Measurements from ENCODE around the gene NUP42.
"Not testable (repeated sequence)": the region's sequence is repeated elsewhere in the genome, so short reads cannot be mapped to it uniquely, and the experiment has no call there.

Gene NUP42

GRCh38 chr7:23205577-23205908 lies 23.7 kb downstream of the NUP42 start:
- no peak for DNase-seq

- no peak for DNase-seq
Measured at GRCh38 chr7:23205909-23206767, 24.3 kb downstream of the NUP42 start.

GRCh38 chr7:23207021-23207420 lies 25.2 kb downstream of the NUP42 start:
- DNase-seq = no peak

- DNase-seq = no peak
Measured at GRCh38 chr7:23207884-23208283, 26.0 kb downstream of the NUP42 start.

- DNase-seq = no peak
Measured at GRCh38 chr7:23208316-23208715, 26.5 kb downstream of the NUP42 start.

- no peak for DNase-seq
Measured at GRCh38 chr7:23210506-23210905, 28.7 kb downstream of the NUP42 start.

GRCh38 chr7:23211589-23211988 lies 29.7 kb downstream of the NUP42 start:
- DNase-seq = no peak

GRCh38 chr7:23212395-23212794 lies 30.5 kb downstream of the NUP42 start:
- DNase-seq = no peak

- no peak for DNase-seq
Measured at GRCh38 chr7:23212841-23213240, 31.0 kb downstream of the NUP42 start.

- no peak for DNase-seq
Measured at GRCh38 chr7:23213755-23214154, 31.9 kb downstream of the NUP42 start.

- DNase-seq = no peak
Measured at GRCh38 chr7:23214423-23214822, 32.6 kb downstream of the NUP42 start.

- DNase-seq = no peak
Measured at GRCh38 chr7:23214938-23215337, 33.1 kb downstream of the NUP42 start.

GRCh38 chr7:23216021-23216420 lies 34.2 kb downstream of the NUP42 start:
- no peak for DNase-seq

GRCh38 chr7:23218196-23218595 lies 36.3 kb downstream of the NUP42 start:
- DNase-seq = no peak

- DNase-seq = no peak
Measured at GRCh38 chr7:23220690-23221305, 39.0 kb downstream of the NUP42 start.

GRCh38 chr7:23222439-23223030 lies 40.7 kb downstream of the NUP42 start:
- DNase-seq = no peak

GRCh38 chr7:23224364-23224763 lies 42.5 kb downstream of the NUP42 start:
- DNase-seq = not testable (repeated sequence)

GRCh38 chr7:23226844-23227450 lies 45.1 kb downstream of the NUP42 start:
- no peak for DNase-seq

- no peak for DNase-seq
Measured at GRCh38 chr7:23228412-23228811, 46.6 kb downstream of the NUP42 start.

GRCh38 chr7:23230641-23231101 lies 48.8 kb downstream of the NUP42 start:
- DNase-seq = no peak

GRCh38 chr7:23232966-23233365 lies 51.1 kb downstream of the NUP42 start:
- no peak for DNase-seq

- DNase-seq = no peak
Measured at GRCh38 chr7:23234569-23235296, 52.9 kb downstream of the NUP42 start.

- DNase-seq = no peak
Measured at GRCh38 chr7:23235813-23236221, 54.0 kb downstream of the NUP42 start.

Measured in COR-L47 (cell line).